K562 (cell line): Measurements from ENCODE around the gene RALGAPA2. TPM values are rescaled to one million over a fixed set of nuclear protein-coding genes. Genes with fewer than 3 reads are reported as not detected.

Source experiments
- BRCA1 ChIP-seq, 2 experiments: fragments of 450-650 bp in 1 of 2; sonication (generic) in 1 of 2; formaldehyde crosslinking in 1 of 2; IDR thresholded peaks; 2 replicates each; pipeline versions ENCODE4 v1.5.0 to v1.6.1; 2017 to 2020; ENCODE audit warnings: mild to moderate bottlenecking in 1 of 2, missing genetic modification reagents in 1 of 2
- HNRNPLL ChIP-seq: fragments of 200-400 bp; formaldehyde crosslinking; IDR thresholded peaks from 2 replicates; pipeline ENCODE4 v1.6.1; 2017; ENCODE audit warnings: low read length, low read depth, mild to moderate bottlenecking; ENCODE audit not compliant: poor library complexity, severe bottlenecking
- TAL1 ChIP-seq: fragments of 450-650 bp; IDR thresholded peaks from 2 replicates; pipeline ENCODE4 v1.6.1; 2016; ENCODE audit warnings: mild to moderate bottlenecking
- ZBTB26 ChIP-seq: fragments of 450-650 bp; formaldehyde crosslinking; IDR thresholded peaks from 2 replicates; pipeline ENCODE4 v1.4.0; 2022; ENCODE audit warnings: missing genetic modification characterization
- polyA plus RNA-seq, 8 experiments: library from polyadenylated mRNA; depleted of rRNA in 4 of 8; stranded (reverse) in 5 of 8; unstranded in 3 of 8; fragments of >200 nt; fragmentation: Nextera tagmentation in 2 of 8; fragmentation: Illumina TruSeq in 1 of 8; extraction: Ambion mirVana in 2 of 8; extraction: Trizol in 1 of 8; gene quantifications; 2 replicates each; pipeline versions ENCODE4 v1.2.1 to v1.2.3, GENCODE V29; 2011 to 2014; ENCODE audit warnings: inconsistent platforms in 1 of 8, missing spikeins in 1 of 8
- total RNA-seq, 7 experiments: library from RNA; depleted of rRNA in 6 of 7; stranded (reverse); fragments of >200 nt in 6 of 7; fragmentation: Illumina TruSeq in 2 of 7; extraction: Trizol in 2 of 7; gene quantifications; 2 replicates each; pipeline versions ENCODE4 v1.2.1 to v1.2.3, GENCODE V29; 2011 to 2021; ENCODE audit warnings: low replicate concordance in 1 of 7
- TF ChIP-seq, protein P1 (sequence below), 2 experiments: fragments of 450-650 bp; formaldehyde crosslinking in 1 of 2; IDR thresholded peaks; 2 replicates each; pipeline versions ENCODE4 v1.4.0 to v1.6.1; 2014 to 2020; ENCODE audit warnings: mild to moderate bottlenecking in 2 of 2, borderline replicate concordance in 1 of 2, low read depth in 1 of 2

The RALGAPA2 gene
- total and polyA plus RNA-seq, 9 of the 15 experiments (the other 6 are each of a cell fraction or from before 2014, with no cell fraction given) = 0.35 to 2.7 (median 1.4) TPM

- no peak for TF ChIP-seq HNRNPLL
- TF ChIP-seq, protein P1, sequence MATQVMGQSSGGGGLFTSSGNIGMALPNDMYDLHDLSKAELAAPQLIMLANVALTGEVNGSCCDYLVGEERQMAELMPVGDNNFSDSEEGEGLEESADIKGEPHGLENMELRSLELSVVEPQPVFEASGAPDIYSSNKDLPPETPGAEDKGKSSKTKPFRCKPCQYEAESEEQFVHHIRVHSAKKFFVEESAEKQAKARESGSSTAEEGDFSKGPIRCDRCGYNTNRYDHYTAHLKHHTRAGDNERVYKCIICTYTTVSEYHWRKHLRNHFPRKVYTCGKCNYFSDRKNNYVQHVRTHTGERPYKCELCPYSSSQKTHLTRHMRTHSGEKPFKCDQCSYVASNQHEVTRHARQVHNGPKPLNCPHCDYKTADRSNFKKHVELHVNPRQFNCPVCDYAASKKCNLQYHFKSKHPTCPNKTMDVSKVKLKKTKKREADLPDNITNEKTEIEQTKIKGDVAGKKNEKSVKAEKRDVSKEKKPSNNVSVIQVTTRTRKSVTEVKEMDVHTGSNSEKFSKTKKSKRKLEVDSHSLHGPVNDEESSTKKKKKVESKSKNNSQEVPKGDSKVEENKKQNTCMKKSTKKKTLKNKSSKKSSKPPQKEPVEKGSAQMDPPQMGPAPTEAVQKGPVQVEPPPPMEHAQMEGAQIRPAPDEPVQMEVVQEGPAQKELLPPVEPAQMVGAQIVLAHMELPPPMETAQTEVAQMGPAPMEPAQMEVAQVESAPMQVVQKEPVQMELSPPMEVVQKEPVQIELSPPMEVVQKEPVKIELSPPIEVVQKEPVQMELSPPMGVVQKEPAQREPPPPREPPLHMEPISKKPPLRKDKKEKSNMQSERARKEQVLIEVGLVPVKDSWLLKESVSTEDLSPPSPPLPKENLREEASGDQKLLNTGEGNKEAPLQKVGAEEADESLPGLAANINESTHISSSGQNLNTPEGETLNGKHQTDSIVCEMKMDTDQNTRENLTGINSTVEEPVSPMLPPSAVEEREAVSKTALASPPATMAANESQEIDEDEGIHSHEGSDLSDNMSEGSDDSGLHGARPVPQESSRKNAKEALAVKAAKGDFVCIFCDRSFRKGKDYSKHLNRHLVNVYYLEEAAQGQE (IDR thresholded peaks at IDR 0.05; ENCODE audit: borderline replicate concordance) = no peak
- TF ChIP-seq, protein P1 (CRISPR knock-in tag; IDR thresholded peaks at IDR 0.05; ENCODE audit: low read depth) = no peak
- no peak for TF ChIP-seq TAL1
- no peak for TF ChIP-seq BRCA1 (IDR thresholded peaks at IDR 0.05)
- no peak for TF ChIP-seq BRCA1 (CRISPR knock-in tag; IDR thresholded peaks at IDR 0.05)
- no peak for TF ChIP-seq ZBTB26 (CRISPR knock-in tag)
These were observed 28.9 kb upstream of the RALGAPA2 start (continued) for GRCh38 chr20:20741087-20742045.
